A673 (cell line): ENCODE measurements around the gene FAM13A. TPM values are rescaled to one million over a fixed set of nuclear protein-coding genes. Genes with fewer than 3 reads are reported as not detected.

ENCODE experiments used
- BruUV-seq: library from RNA; stranded (reverse); fragments of 400-500 nt; replicated peaks from 2 replicates; lab custom pipeline; 2021; lab: Mats Ljungman, UMichigan
- CTCF ChIA-PET: fragments of 300-600 bp; sonication (Branson Sonifier 250); formaldehyde crosslinking; loops from one replicate; lab custom pipeline; 2022; ENCODE audit warnings: antibody characterized with exemption; lab: Charles Lee
- POLR2A ChIA-PET: fragments of 300-600 bp; sonication (Branson Sonifier 250); formaldehyde crosslinking; loops from one replicate; lab custom pipeline; 2022; ENCODE audit warnings: antibody characterized with exemption; ENCODE audit not compliant: low non-redundant PET; lab: Charles Lee
- DNase-seq: peaks from one replicate; pipeline ENCODE4 v3.0.0-alpha.2; 2015; ENCODE audit warnings: low spot score
- H3K27ac ChIP-seq: fragments of 200-600 bp; sonication (generic); 2 replicates; pipeline ENCODE4 v1.5.1; 2016; ENCODE audit warnings: mixed run types, low read depth, mild to moderate bottlenecking, mixed read lengths, antibody characterized with exemption, low read length; ENCODE audit not compliant: poor library complexity, severe bottlenecking
- H3K27me3 ChIP-seq: fragments of 200-600 bp; sonication (generic); replicated peaks from 2 replicates; pipeline ENCODE4 v1.6.1; 2017; ENCODE audit warnings: mixed run types, low read depth, mild to moderate bottlenecking, mixed read lengths, antibody characterized with exemption, low read length; ENCODE audit not compliant: insufficient read depth, poor library complexity
- H3K36me3 ChIP-seq: fragments of 200-600 bp; sonication (generic); 2 replicates; pipeline ENCODE4 v1.6.1; 2016; ENCODE audit warnings: mixed run types, mild to moderate bottlenecking, mixed read lengths, antibody characterized with exemption, low read length; ENCODE audit not compliant: insufficient read depth, poor library complexity, severe bottlenecking
- H3K4me1 ChIP-seq: fragments of 200-600 bp; sonication (generic); 2 replicates; pipeline ENCODE4 v1.6.1; 2017; ENCODE audit warnings: mixed run types, mild to moderate bottlenecking, mixed read lengths, antibody characterized with exemption, low read length; ENCODE audit not compliant: insufficient read depth, poor library complexity, severe bottlenecking
- H3K4me3 ChIP-seq: fragments of 200-600 bp; sonication (generic); 2 replicates; pipeline ENCODE4 v1.5.1; 2016; ENCODE audit warnings: low read depth, mixed run types, mild to moderate bottlenecking, mixed read lengths, low read length; ENCODE audit not compliant: poor library complexity, severe bottlenecking
- H3K9me3 ChIP-seq: fragments of 200-600 bp; sonication (generic); 2 replicates; pipeline ENCODE4 v1.6.1; 2016; ENCODE audit warnings: mixed run types, low read depth, mild to moderate bottlenecking, mixed read lengths, antibody characterized with exemption, low read length; ENCODE audit not compliant: poor library complexity, severe bottlenecking
- CTCF ChIP-seq: fragments of 300-800, 200-600 bp; sonication (generic); conservative IDR thresholded peaks from 2 replicates; pipeline ENCODE4 v1.5.1; 2017; ENCODE audit warnings: low read depth, mild to moderate bottlenecking, antibody characterized with exemption, low read length, moderate library complexity, mixed read lengths
- EZH2 ChIP-seq: fragments of 200-600 bp; sonication (generic); IDR thresholded peaks from 2 replicates; pipeline ENCODE4 v1.6.1; 2017; ENCODE audit warnings: borderline replicate concordance, low read depth, mild to moderate bottlenecking, mixed read lengths, antibody characterized with exemption, low read length; ENCODE audit not compliant: poor library complexity, severe bottlenecking
- intact Hi-C: fragments of 100-400 bp; cut with micrococcal nuclease; formaldehyde crosslinking; loops from one replicate; pipeline ENCODE4 v1.10.0; 2022; ENCODE audit not compliant: unreplicated experiment
- total RNA-seq: library from RNA; stranded (reverse); gene quantifications from 2 replicates; pipeline ENCODE4 v1.2.3, GENCODE V29; 2021

The FAM13A gene
- total RNA-seq, 1 experiment from 2014 or later = 15.5 TPM

DNA sequence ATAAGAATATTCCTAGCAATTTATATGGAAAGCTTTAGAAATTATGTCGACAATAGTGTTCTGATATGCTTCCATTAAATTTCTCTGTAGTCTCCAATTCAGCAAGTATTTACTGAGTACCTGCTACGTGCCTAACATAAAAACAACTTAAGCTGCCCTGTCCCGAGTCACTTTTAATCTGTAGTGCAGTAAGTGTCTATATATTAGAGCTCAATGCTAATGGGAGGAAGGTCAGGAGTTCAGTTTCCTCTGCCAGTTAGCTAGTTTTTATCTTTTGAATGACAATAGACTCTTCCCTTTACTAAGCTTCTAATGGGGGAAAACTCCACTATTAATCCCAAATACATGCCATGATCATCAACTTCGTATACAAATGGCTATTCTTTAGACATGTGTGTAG lies 240.6 kb downstream of the FAM13A start:
- no peak overlapping the region for H3K4me3 ChIP-seq
- BruUV-seq = no TSS peak
- H3K4me1 ChIP-seq = no peaks in the 10 kb centered on the region
- TF ChIP-seq EZH2 = no peak
- no peak for TF ChIP-seq CTCF
- no peak overlapping the region for H3K27ac ChIP-seq
- no peaks in the 10 kb centered on the region for H3K9me3 ChIP-seq
- no peaks in the 10 kb centered on the region for H3K36me3 ChIP-seq
- POLR2A ChIA-PET = no interaction called here
- CTCF ChIA-PET = no interaction called here
- intact Hi-C loops = no loop called here
- no peaks in the 10 kb centered on the region for H3K27me3 ChIP-seq
- no peak for DNase-seq

DNA sequence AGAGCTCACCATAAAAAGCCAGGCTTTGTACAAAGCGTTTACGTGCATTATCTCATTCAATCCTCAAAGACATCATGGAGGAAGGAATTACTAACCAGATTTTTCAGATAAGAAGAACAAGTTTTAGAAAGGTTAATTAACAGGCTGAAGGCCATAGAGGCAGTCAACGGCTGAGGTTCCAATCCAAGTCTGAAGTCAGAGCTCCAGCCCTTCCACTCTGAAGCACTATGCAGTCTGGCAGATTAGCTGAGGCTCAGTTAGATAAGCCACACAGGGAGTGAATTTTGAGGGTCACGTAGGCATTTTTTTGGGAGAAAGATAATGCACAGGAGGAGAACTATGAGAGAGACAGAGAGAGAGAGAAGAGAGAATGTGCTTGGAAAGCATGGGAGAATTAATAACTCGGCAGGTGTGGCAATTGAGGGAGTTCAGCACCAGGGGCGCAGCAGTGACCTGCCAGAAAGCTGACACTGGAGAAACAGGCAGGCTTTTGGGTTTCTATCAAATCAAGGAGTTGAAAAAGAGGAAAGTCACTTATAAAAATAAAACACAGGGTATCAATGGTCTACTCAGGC lies 242.9 kb downstream of the FAM13A start:
- H3K9me3 ChIP-seq = no peaks in the 10 kb centered on the region
- TF ChIP-seq CTCF = no peak
- TF ChIP-seq EZH2 = no peak
- no peak overlapping the region for H3K4me3 ChIP-seq
- ChIA-PET CTCF (no interaction called here), POLR2A (no interaction called here)
- BruUV-seq = no TSS peak
- H3K4me1 ChIP-seq = no peaks in the 10 kb centered on the region
- no peaks in the 10 kb centered on the region for H3K36me3 ChIP-seq
- no peak for DNase-seq
- H3K27ac ChIP-seq = no peak overlapping the region
- intact Hi-C loops = no loop called here
- H3K27me3 ChIP-seq = no peaks in the 10 kb centered on the region

- no TSS peak for BruUV-seq
- no peak for DNase-seq
- H3K27ac ChIP-seq = no peak overlapping the region
- H3K27me3 ChIP-seq = no peaks in the 10 kb centered on the region
- no peaks in the 10 kb centered on the region for H3K9me3 ChIP-seq
- H3K4me3 ChIP-seq = no peak overlapping the region
- CTCF ChIA-PET = no interaction called here
- POLR2A ChIA-PET = no interaction called here
- TF ChIP-seq CTCF (no peak), EZH2 (no peak)
- intact Hi-C loops = no loop called here
- H3K36me3 ChIP-seq = no peaks in the 10 kb centered on the region
- H3K4me1 ChIP-seq = no peaks in the 10 kb centered on the region
These were observed 244.0 kb downstream of the FAM13A start for GRCh38 chr4:88813013-88813412.
